Loucy (cell line): ENCODE data around the gene CFAP119.
"Not testable (repeated sequence)": the region's sequence is repeated elsewhere in the genome, so short reads cannot be mapped to it uniquely, and the experiment has no call there.

Source experiments
- EZH2phosphoT487 ChIP-seq: fragments of 200-600 bp; IDR thresholded peaks from 2 replicates; pipeline ENCODE4 v1.6.1; 2018; ENCODE audit warnings: antibody characterized with exemption, mild to moderate bottlenecking, moderate library complexity, borderline replicate concordance
- TF ChIP-seq, protein P1 (sequence below): fragments of 200-600 bp; sonication (generic); conservative IDR thresholded peaks from 2 replicates; pipeline ENCODE4 v1.5.1; 2014; ENCODE audit warnings: mild to moderate bottlenecking, antibody characterized with exemption, low read length

- TF ChIP-seq, protein P1, sequence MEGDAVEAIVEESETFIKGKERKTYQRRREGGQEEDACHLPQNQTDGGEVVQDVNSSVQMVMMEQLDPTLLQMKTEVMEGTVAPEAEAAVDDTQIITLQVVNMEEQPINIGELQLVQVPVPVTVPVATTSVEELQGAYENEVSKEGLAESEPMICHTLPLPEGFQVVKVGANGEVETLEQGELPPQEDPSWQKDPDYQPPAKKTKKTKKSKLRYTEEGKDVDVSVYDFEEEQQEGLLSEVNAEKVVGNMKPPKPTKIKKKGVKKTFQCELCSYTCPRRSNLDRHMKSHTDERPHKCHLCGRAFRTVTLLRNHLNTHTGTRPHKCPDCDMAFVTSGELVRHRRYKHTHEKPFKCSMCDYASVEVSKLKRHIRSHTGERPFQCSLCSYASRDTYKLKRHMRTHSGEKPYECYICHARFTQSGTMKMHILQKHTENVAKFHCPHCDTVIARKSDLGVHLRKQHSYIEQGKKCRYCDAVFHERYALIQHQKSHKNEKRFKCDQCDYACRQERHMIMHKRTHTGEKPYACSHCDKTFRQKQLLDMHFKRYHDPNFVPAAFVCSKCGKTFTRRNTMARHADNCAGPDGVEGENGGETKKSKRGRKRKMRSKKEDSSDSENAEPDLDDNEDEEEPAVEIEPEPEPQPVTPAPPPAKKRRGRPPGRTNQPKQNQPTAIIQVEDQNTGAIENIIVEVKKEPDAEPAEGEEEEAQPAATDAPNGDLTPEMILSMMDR = not testable (repeated sequence)
- TF ChIP-seq EZH2phosphoT487 = not testable (repeated sequence)
These were observed 47.1 kb upstream of the CFAP119 start for GRCh38 chr16:30808890-30809426.
